Ovary (tissue), 9 donors: ENCODE data around the gene ALK. TPM values are rescaled to one million over a fixed set of nuclear protein-coding genes. Genes with fewer than 3 reads are reported as not detected.

ENCODE experiments used
- DNase-seq, 5 donors: peaks; one replicate each; pipeline ENCODE4 v3.0.0-alpha.2; 2019 to 2020
- H3K27ac ChIP-seq, 2 donors: fragments of 200-600 bp; one replicate each; pipeline versions ENCODE4 v1.5.1 to v1.8.0; 2019 to 2022
- H3K27me3 ChIP-seq: fragments of 200-600 bp; one replicate; pipeline ENCODE4 v1.8.0; 2022
- H3K36me3 ChIP-seq: fragments of 200-600 bp; sonication (generic); one replicate; pipeline ENCODE4 v1.5.1; 2019
- H3K4me1 ChIP-seq: one replicate; pipeline ENCODE4 v1.8.1; 2013; ENCODE audit warnings: mild to moderate bottlenecking, moderate library complexity; ENCODE audit not compliant: insufficient read depth
- H3K4me3 ChIP-seq: fragments of 200-600 bp; sonication (generic); one replicate; pipeline ENCODE4 v1.5.1; 2017
- H3K9me3 ChIP-seq, 2 donors: fragments of 200-600 bp in 1 of 2; sonication (generic) in 1 of 2; one replicate each; pipeline versions ENCODE4 v1.5.1 to v1.8.1; 2013 to 2019; ENCODE audit warnings: mild to moderate bottlenecking in 1 of 2, moderate library complexity in 1 of 2
- CTCF ChIP-seq, 3 donors: fragments of 450-650 bp in 2 of 3; fragments of 200-600 bp in 1 of 3; IDR thresholded peaks; one replicate each; pipeline versions ENCODE4 v1.5.1 to v1.8.0; 2016 to 2022; ENCODE audit warnings: antibody characterized with exemption in 3 of 3, mild to moderate bottlenecking in 1 of 3
- EP300 ChIP-seq: sonication (generic); formaldehyde crosslinking; IDR thresholded peaks from one replicate; pipeline ENCODE4 v1.6.1; 2017; ENCODE audit warnings: antibody characterized with exemption
- POLR2A ChIP-seq: fragments of 450-650 bp; IDR thresholded peaks from one replicate; pipeline ENCODE4 v1.6.1; 2017; ENCODE audit warnings: antibody characterized with exemption, mild to moderate bottlenecking, moderate library complexity
- WGBS, 3 donors: extraction: QIAGEN DNeasy Blood & Tissue Kit in 1 of 3; methylation state at CpG; one replicate each; pipeline versions ENCODE4 v1.1.5 to v1.1.7; 2013 to 2017; 5-methylcytosine and 5-hydroxymethylcytosine counted together
- intact Hi-C, 4 donors: fragments of 100-400 bp; cut with DNase I; formaldehyde crosslinking; loops; one replicate each; pipeline versions ENCODE4 v1.11.0 to v1.15.1; 2022 to 2023
- polyA plus RNA-seq, 2 donors: library from polyadenylated mRNA; stranded (reverse); fragments of 200-250 nt in 1 of 2; fragments of 350-450 nt in 1 of 2; fragmentation: Illumina TruSeq in 1 of 2; extraction: RNeasy Lipid Tissue Mini Kit (QIAGEN cat#74804) in 1 of 2; gene quantifications; one replicate each; pipeline ENCODE4 v1.2.3, GENCODE V29; 2013 to 2014
- total RNA-seq, 7 donors: library from RNA; depleted of rRNA in 2 of 7; stranded (reverse); fragments of >200 nt in 2 of 7; fragmentation: NEBNext Ultra II Directional in 3 of 7; extraction: Animal tissue kit (Norgen Biotek cat#: 25700) in 3 of 7; gene quantifications; one replicate each; pipeline versions ENCODE4 v1.1.0 to v1.2.4, GENCODE V29; 2016 to 2023
- donor health status: DM: no; HTN: no; CAD: no; lungs with moderate emphysema.
- donor health status: DM: no; HTN: no; CAD: no.
- donor health status: Bipolar disorder and iron deficiency.
- donor health status: DM: yes; HTN: yes; CAD: no.
- donor health status: DM: no; HTN: no; CAD: no.
- donor health status: DM: yes; HTN: yes; CAD: no.

ALK gene
- total and polyA plus RNA-seq, 9 donors: 0.05 to 1.7 (median 0.23) TPM; not detected in 1

- Histone ChIP-seq H3K36me3 (no peaks in the 10 kb centered on the region), H3K27ac (no peak overlapping the region), H3K9me3 (no peaks in the 10 kb centered on the region), H3K27me3 (no peaks in the 10 kb centered on the region), H3K4me1 (no peaks in the 10 kb centered on the region), H3K4me3 (no peak overlapping the region)
- no peak for TF ChIP-seq CTCF (IDR thresholded peaks at IDR 0.05)
- no peak for TF ChIP-seq EP300
- TF ChIP-seq POLR2A: no peak
- peak in 1 of 5 donors; percentile 17 for DNase-seq
- WGBS, 3 donors: 88 to 91% (median 89%) methylated on average over 6 of the region's 6 CpGs
- intact Hi-C loops: no loop called here
Measured at GRCh38 chr2:29236074-29236473, 685.3 kb downstream of the ALK start.

GRCh38 chr2:29235411-29235810 lies 686.0 kb downstream of the ALK start:
- no peak for TF ChIP-seq EP300
- no peak for TF ChIP-seq CTCF (IDR thresholded peaks at IDR 0.05)
- TF ChIP-seq POLR2A: no peak
- no peaks in the 10 kb centered on the region for H3K27me3 ChIP-seq
- intact Hi-C loops: no loop called here
- no peak overlapping the region for H3K27ac ChIP-seq
- H3K36me3 ChIP-seq: no peaks in the 10 kb centered on the region
- H3K4me3 ChIP-seq: no peak overlapping the region
- no peaks in the 10 kb centered on the region for H3K4me1 ChIP-seq
- H3K9me3 ChIP-seq: no peaks in the 10 kb centered on the region
- 67 to 74% (median 70%) methylated on average over 3 of the region's 3 CpGs for WGBS, 3 donors
- no peak for DNase-seq

- WGBS, 3 donors: 47 to 56% (median 53%) methylated on average over 6 of the region's 6 CpGs
- TF ChIP-seq CTCF (IDR thresholded peaks at IDR 0.05) (no peak), EP300 (no peak), POLR2A (no peak)
Measured at GRCh38 chr2:29233428-29233827, 688.0 kb downstream of the ALK start.

GRCh38 chr2:29232041-29232440 lies 689.3 kb downstream of the ALK start:
- no peak for TF ChIP-seq POLR2A
- TF ChIP-seq CTCF (IDR thresholded peaks at IDR 0.05): no peak
- TF ChIP-seq EP300: no peak
- 92 to 95% (median 93%) methylated on average over 14 of the region's 14 CpGs for WGBS, 3 donors
- Histone ChIP-seq H3K36me3 (no peaks in the 10 kb centered on the region), H3K27me3 (no peaks in the 10 kb centered on the region), H3K4me1 (no peaks in the 10 kb centered on the region), H3K27ac (no peak overlapping the region), H3K4me3 (no peak overlapping the region), H3K9me3 (no peaks in the 10 kb centered on the region)
- no peak for DNase-seq
- intact Hi-C loops: no loop called here

More at GRCh38 chr2:29233428-29233827, 688.0 kb downstream of the ALK start:
- Histone ChIP-seq H3K4me3 (no peak overlapping the region), H3K36me3 (no peaks in the 10 kb centered on the region), H3K27ac (no peak overlapping the region), H3K4me1 (no peaks in the 10 kb centered on the region), H3K27me3 (no peaks in the 10 kb centered on the region), H3K9me3 (no peaks in the 10 kb centered on the region)
- no peak for DNase-seq
- intact Hi-C loops: no loop called here

- TF ChIP-seq CTCF (IDR thresholded peaks at IDR 0.05) (no peak), POLR2A (no peak), EP300 (no peak)
- intact Hi-C loops: no loop called here
Measured at GRCh38 chr2:29229640-29230039, 691.7 kb downstream of the ALK start.

More at GRCh38 chr2:29229640-29230039, 691.7 kb downstream of the ALK start:
- Histone ChIP-seq H3K27me3 (no peaks in the 10 kb centered on the region), H3K9me3 (no peaks in the 10 kb centered on the region), H3K27ac (no peak overlapping the region), H3K4me1 (no peaks in the 10 kb centered on the region), H3K36me3 (no peaks in the 10 kb centered on the region), H3K4me3 (no peak overlapping the region)
- 66 to 76% (median 74%) methylated on average over 9 of the region's 9 CpGs for WGBS, 3 donors
- DNase-seq: no peak
